Amniotic stem cell (primary cell): ENCODE measurements around the gene CHRM1.
"Not testable (repeated sequence)": the region's sequence is repeated elsewhere in the genome, so short reads cannot be mapped to it uniquely, and the experiment has no call there.

Source experiments
- DNase-seq: peaks from one replicate; lab custom pipeline; 2025; lab: John Stamatoyannopoulos, UW

CHRM1 gene

GRCh38 chr11:62875698-62876478 is 45.3 kb downstream of the CHRM1 start:
- no peak for DNase-seq

DNA sequence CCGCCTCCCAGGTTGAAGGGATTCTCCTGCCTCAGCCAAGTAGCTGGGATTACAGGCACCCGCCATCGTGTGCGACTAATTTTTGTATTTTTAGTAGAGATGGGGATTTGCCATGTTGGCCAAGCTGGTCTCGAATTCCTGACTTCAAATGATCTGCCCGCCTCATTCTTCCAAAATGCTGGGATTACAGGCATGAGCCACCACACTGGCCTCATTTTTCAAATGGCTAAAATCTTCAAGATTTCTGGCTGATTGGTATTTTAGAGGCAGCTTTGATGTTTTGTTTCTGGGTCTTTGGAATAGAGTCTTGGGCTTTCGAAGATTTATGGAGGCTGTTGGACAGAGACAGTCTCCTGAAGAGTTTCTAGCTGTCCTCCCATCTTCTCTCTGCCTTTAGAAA is 46.3 kb downstream of the CHRM1 start:
- DNase-seq: no peak

DNA sequence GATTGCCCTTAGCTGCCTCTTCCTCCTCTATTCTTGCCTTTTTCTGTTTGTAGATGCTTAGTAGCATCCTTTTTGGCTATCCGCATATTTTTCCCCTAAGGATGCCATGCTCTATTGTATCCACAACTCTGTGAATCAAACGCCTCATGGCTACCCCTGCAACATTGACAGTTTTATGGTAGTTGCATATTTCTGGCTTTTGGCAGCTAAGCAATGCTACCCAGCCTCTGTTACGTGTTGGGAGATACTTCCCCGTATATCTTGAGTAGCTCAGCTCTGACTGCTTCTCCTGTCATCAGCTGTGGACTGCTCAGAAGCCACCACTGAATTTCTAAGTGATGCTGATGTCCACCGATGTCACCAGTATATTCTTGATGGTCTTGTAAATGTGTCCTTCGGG is 55.5 kb downstream of the CHRM1 start:
- DNase-seq: no peak

GRCh38 chr11:62863687-62864335 is 57.4 kb downstream of the CHRM1 start:
- DNase-seq: no peak

DNA sequence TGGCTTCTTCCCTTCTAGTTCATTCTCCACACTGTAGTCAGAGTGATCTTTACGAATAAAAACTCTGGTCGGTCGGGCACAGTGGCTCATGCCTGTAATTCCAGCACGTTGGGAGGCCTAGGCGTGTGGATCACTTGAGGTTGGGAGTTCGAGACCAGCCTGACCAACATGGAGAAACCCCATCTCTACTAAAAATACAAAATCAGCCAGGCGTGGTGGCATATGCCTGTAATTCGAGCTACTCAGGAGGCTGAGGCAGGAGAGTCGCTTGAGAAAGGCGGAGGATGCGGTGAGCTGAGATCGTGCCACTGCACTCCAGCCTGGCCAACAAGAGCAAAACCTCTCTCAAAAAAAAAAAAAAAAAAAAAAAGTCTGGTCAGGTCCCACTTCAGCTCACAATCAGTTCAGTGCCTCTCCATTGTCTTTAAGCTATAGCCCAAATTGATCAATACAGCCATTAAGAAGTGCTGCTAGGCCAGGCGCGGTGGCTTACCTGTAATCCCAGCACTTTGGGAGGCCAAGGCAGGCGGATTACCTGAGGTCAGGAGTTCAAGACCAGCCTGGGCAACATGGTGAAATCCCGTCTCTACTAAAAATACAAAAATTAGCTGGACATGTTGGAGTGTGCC is 59.5 kb downstream of the CHRM1 start:
- DNase-seq: not testable (repeated sequence)

- DNase-seq: no peak
These were observed 60.2 kb downstream of the CHRM1 start for GRCh38 chr11:62860835-62861563.

GRCh38 chr11:62859281-62859703 is 61.9 kb downstream of the CHRM1 start:
- not testable (repeated sequence) for DNase-seq
